Measurements from ENCODE around the gene ABHD6.

GRCh38 chr3:58190291-58190690, 47.3 kb upstream of the ABHD6 start:
- no peak for TF ChIP-seq CTCF (IDR thresholded peaks at IDR 0.05; ENCODE audit: low read length)
- TF ChIP-seq EZH2 (optimal IDR thresholded peaks at IDR 0.05; ENCODE audit: low read depth, low read length), result no peak

Data from MM.1S (cell line).